Esophagus muscularis mucosa (tissue), 4 donors: ENCODE results near the gene LRRC8D.

Experiments used
- EP300 ChIP-seq: sonication (generic); formaldehyde crosslinking; IDR thresholded peaks from one replicate; pipeline ENCODE4 v1.6.1; 2017; ENCODE audit warnings: antibody characterized with exemption
- POLR2A ChIP-seq: fragments of 450-650 bp; IDR thresholded peaks from one replicate; pipeline ENCODE4 v1.6.1; 2017; ENCODE audit warnings: antibody characterized with exemption, moderate library complexity, mild to moderate bottlenecking, low read depth
- POLR2AphosphoS5 ChIP-seq, 2 donors: sonication (generic); formaldehyde crosslinking; IDR thresholded peaks; one replicate each; pipeline ENCODE4 v1.6.1; 2017; ENCODE audit warnings: antibody characterized with exemption in 2 of 2
- TF ChIP-seq, protein P1 (sequence below), 3 experiments: fragments of 200-600 bp in 2 of 3; fragments of 450-650 bp in 1 of 3; sonication (generic) in 2 of 3; IDR thresholded peaks; one replicate each; pipeline ENCODE4 v1.5.1; 2017 to 2019; ENCODE audit warnings: antibody characterized with exemption in 3 of 3, mild to moderate bottlenecking in 2 of 3, moderate library complexity in 1 of 3

DNA sequence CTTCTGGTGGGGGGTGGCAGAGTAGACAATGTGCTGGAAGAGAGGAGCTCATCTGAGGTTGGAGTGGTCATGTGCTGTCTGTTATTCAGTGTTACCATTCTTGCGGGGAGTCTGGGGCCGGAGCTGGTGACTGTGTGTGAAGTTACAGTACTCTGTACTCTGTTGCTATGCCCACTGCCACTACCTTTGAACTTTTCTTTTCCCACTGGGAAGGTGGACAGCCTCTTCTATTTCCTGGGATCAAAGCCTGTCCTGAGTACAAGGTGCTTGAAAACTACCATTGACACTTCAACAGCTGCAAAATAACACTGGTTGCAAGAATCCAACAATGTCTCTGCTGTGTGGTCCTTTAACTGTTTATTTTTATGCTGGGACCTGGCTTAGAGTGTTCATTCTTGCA is 107.7 kb downstream of the LRRC8D start:
- no peak for TF ChIP-seq POLR2A
- TF ChIP-seq, protein P1, sequence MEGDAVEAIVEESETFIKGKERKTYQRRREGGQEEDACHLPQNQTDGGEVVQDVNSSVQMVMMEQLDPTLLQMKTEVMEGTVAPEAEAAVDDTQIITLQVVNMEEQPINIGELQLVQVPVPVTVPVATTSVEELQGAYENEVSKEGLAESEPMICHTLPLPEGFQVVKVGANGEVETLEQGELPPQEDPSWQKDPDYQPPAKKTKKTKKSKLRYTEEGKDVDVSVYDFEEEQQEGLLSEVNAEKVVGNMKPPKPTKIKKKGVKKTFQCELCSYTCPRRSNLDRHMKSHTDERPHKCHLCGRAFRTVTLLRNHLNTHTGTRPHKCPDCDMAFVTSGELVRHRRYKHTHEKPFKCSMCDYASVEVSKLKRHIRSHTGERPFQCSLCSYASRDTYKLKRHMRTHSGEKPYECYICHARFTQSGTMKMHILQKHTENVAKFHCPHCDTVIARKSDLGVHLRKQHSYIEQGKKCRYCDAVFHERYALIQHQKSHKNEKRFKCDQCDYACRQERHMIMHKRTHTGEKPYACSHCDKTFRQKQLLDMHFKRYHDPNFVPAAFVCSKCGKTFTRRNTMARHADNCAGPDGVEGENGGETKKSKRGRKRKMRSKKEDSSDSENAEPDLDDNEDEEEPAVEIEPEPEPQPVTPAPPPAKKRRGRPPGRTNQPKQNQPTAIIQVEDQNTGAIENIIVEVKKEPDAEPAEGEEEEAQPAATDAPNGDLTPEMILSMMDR (IDR thresholded peaks at IDR 0.05) = no peak
- no peak for TF ChIP-seq EP300
- TF ChIP-seq POLR2AphosphoS5 (IDR thresholded peaks at IDR 0.05) = no peak
